GM21515 (cell line): ENCODE measurements around the gene RPLP2.

Experiments used
- ATAC-seq: cut with Tn5 transposase; IDR thresholded peaks from one replicate; pipeline ENCODE4 v1.9.1; 2021; ENCODE audit not compliant: unreplicated experiment

Gene RPLP2

GRCh38 chr11:809287-810039 is at the start of gene RPLP2:
RPLP2 (plus strand) TSS chr11:809967; CDS start chr11:810235, 268 bp downstream.
- ATAC-seq, result peak; percentile 68

DNA sequence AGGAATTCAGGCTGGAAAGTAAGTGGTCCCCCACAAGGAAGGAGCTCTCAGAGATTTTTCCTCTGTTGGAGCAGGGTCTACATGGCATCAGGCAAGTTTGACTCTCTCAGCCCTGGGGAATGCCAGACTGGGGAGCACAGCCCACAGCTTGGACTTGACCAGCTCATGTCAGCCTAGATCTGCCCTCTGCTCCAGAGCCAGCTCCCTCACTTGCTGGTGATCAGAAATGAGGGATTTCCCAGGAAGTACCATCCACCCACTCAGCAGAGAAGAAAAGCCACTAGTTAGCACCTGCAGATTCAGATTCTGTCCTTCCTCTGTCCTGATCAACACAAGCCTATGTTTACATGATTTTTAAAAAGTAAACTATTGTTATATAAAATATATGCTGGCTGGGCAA is 49.5 kb upstream of the RPLP2 start:
- no peak for ATAC-seq

DNA sequence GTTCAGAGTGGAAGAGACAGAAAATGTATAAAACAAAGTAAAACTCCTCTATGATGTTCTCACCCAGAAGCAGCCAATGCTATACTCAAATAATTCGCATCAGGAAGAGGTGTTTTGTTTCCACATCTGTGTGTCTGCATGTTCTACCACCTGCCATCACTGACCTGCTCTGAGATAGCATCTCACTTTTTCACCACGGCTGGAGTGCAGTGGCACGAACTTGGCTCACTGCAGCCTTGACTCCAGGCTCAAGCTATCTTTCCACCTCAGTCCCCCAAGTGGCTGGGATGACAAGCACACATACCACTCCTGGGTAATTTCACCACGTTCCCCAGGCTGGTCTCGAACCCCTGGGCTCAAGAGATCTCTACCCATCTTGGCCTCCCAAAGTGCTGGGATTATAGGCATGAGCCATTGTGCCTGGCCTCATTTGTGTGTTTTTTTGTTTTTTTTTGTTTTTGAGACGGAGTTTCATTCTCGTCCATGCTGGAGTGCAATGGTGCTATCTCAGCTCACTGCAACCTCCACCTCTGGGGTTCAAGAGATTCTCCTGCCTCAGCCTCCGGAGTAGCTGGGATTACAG is 48.1 kb upstream of the RPLP2 start:
- no peak for ATAC-seq

DNA sequence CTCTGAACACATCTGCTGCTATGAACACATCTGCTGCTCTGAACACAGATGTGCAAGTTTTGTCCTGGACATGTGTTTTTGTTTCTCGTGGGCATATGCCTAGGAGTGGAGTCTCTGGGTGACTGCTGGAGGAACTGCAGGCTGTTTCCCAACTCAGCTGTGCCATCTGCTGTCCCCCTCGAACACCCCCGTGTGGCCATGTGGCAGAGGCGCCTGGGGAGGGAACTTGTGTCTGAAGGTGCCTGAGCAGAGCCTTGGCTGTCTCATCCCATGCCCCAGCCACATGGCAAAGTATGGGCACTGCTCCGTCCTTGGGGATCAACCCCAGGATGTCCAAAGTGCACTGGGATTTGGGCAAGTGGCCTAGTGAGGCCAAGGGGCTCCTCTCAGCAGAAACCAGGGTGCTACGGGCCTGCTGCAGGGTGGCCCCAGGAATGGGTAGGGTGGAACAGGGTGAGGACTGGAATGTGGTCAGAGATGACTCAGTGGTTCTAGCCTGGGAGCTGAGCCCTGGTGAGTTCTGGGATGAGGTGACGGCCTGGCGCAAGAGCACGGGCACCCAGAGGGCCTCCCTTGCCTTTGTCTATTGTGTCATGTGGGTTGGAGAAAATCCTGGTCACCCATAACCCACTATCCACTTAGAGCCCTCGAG is 47.2 kb upstream of the RPLP2 start:
- no peak for ATAC-seq

- ATAC-seq, result no peak
Measured at GRCh38 chr11:763073-763463, 46.7 kb upstream of the RPLP2 start.

- ATAC-seq, result no peak
Measured at GRCh38 chr11:763549-764321, 46.0 kb upstream of the RPLP2 start.

- no peak for ATAC-seq
Measured at GRCh38 chr11:764322-765024, 45.3 kb upstream of the RPLP2 start.

- ATAC-seq, result no peak
Measured at GRCh38 chr11:765025-765801, 44.6 kb upstream of the RPLP2 start.

DNA sequence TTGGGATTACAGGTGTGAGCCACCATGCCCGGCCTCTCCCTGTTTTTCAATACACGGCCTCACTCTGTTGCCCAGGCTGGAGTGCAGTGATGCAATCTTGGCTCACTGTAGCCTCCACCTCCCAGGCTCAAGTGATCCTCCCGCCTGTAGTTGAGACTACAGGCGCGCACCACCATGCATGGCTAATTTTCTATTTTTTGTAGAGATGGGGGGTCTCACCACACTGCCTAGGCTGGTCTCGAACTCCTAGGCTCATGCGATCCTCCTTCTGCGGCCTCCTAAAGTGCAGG is 44.0 kb upstream of the RPLP2 start:
- no peak for ATAC-seq

DNA sequence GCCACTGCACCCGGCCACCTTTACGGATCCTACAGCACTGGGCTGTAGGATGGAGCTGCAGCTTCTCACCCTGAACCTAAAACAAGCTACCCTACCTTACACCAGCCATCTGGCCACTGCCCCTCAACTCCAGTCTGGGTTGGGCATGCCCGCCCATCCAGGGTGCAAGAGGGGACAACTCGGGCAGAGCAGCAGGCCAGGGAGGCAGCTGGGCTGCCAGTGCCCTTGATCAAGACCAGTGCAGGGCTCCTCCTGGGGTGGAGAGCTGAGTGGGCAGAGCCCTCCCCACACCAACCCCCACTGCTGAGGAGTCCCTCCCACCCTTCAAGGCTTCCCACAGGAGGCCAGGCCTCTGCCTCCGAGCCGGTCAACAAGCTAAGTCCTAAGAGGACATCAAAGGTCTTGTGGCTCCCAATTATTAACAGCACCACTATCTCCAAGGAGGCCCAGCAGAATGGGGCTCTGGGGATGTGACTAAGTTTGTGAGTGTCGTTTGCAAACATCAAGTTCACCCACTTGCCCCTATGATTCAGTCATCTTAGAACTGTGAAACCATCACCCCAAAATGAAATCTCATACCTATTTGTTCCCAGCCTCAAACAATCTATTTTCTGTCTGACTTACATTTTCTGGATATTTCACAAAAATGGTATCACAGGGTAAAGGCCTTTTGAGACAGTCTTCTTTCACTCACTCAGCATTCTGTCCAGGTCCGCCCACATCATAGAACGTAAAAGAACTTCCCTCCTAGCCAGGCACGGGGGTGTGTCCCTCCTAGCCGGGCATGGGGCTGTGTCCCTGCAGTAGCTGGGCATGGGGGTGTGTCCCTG is 43.4 kb upstream of the RPLP2 start:
- ATAC-seq, result no peak

GRCh38 chr11:766936-767210 is 42.9 kb upstream of the RPLP2 start:
- no peak for ATAC-seq

GRCh38 chr11:767238-767637 is 42.5 kb upstream of the RPLP2 start:
- ATAC-seq, result no peak

DNA sequence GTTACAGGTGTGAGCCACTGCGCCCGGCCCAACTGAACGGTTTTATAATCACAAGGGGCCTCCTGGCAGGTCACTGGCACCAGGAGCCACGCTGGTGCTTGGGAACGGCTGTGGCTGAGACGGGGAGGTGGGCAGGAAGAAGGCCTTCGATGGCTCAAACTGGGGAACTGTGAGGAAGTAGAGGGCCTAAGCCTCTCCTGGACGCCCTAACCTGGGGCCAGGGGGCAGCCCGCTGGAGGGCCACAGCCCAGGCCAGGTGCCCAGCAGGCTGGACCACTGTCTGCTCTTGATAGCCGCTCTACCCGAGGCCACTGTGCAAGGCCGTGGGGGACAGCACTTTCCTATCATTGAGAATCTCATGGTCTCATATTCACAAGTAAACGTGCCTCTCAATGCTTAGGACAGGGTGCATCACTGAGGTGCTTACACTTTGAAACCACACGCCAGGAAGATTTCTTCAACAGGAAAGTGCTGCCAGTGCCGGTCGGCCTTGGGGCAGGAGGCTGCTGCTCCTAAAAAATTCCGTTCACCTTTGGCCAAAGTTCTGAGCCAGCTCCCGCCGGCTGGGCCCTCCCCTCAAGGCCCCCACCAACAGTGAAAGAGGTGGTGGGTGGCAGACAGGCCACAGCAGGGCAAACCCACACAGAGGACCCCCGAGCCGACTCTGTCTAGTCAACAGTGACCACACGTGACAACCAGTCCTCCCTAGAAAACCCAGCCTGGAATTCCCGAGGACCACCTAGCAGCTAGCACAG is 39.7 kb upstream of the RPLP2 start:
- no peak for ATAC-seq

- ATAC-seq, result no peak
Measured at GRCh38 chr11:770642-771616, 38.8 kb upstream of the RPLP2 start.

GRCh38 chr11:771617-772204 is 38.1 kb upstream of the RPLP2 start:
- ATAC-seq, result no peak

DNA sequence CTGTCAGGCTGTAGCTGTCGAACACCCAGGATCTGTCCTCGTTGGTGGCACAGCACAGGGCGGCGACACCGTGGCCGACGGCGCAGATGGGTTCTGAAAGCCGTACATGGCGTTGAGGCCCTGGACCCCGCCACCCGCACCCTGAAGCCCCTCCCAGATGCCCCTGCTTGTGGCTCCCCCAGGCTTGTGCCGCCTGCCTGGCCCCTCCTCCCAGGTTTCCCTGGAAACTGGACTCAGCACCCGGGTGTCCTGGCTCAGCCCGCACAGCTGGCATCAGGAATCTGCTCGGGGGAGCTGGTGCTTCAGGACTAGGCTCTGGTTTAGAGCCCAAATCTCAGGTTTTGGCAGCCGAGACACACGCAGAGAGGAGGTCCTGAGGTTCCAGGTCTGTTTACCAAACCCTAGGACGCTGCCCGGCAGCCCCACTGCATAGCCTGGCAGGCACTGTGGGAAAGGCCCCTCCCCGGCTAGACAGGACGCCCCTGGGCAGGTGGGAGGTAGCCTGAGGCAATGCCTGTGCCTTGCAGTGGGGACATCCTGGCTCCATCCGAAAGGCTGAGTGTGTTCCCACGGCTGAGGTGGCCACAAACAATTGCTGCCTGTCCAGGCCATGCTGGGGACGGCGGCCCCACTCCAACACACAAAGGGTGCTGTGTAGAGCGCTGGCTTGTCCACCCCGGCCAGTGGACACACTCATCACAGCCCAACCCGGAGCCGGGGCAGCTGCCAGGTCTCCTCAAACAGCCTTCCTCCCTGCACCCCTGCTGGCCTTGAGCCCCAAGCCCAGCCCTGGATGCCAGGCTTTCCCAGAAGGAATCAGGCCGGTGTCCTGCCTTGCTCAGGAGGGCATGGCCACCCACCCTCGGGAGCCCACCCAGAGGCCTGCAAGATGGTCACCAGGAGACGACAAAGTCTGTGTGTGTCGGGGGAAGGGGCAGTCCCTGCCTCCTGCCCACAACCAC is 37.1 kb upstream of the RPLP2 start:
- ATAC-seq, result no peak
